Peyer's patch (tissue), 4 donors: Measurements from ENCODE around the gene ARHGEF7.

Experiments
- POLR2A ChIP-seq, 2 donors: fragments of 450-650 bp; IDR thresholded peaks; one replicate each; pipeline ENCODE4 v1.5.1; 2017; ENCODE audit warnings: antibody characterized with exemption in 2 of 2, mild to moderate bottlenecking in 2 of 2, moderate library complexity in 2 of 2
- TF ChIP-seq, protein P1 (sequence below), 6 experiments: fragments of 450-650 bp in 4 of 6; fragments of 200-600 bp in 2 of 6; sonication (generic) in 1 of 6; IDR thresholded peaks; one replicate each; pipeline ENCODE4 v1.5.1; 2017 to 2019; ENCODE audit warnings: antibody characterized with exemption in 6 of 6, mild to moderate bottlenecking in 3 of 6, moderate library complexity in 1 of 6

DNA sequence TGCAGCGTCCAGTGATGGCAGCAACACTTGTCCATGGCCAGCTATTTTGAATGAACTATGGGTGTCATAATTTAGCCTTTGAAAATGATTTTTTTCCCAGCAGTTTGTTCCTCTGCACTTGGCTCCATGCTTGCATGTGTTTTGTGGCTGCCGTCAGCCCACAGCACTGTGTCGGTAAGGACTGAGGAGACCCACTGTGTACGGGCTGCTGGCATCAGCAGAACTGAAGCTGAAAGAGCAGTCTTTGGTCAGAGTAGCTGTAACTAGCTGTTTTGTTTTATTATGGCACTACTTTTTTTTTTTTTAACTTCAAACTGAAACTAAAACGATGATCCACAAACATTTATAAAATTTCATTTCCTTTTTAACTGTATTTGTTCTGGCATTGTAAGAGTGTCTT, 155.0 kb downstream of the ARHGEF7 start:
- no peak for TF ChIP-seq POLR2A (IDR thresholded peaks at IDR 0.05)
- TF ChIP-seq, protein P1, sequence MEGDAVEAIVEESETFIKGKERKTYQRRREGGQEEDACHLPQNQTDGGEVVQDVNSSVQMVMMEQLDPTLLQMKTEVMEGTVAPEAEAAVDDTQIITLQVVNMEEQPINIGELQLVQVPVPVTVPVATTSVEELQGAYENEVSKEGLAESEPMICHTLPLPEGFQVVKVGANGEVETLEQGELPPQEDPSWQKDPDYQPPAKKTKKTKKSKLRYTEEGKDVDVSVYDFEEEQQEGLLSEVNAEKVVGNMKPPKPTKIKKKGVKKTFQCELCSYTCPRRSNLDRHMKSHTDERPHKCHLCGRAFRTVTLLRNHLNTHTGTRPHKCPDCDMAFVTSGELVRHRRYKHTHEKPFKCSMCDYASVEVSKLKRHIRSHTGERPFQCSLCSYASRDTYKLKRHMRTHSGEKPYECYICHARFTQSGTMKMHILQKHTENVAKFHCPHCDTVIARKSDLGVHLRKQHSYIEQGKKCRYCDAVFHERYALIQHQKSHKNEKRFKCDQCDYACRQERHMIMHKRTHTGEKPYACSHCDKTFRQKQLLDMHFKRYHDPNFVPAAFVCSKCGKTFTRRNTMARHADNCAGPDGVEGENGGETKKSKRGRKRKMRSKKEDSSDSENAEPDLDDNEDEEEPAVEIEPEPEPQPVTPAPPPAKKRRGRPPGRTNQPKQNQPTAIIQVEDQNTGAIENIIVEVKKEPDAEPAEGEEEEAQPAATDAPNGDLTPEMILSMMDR (IDR thresholded peaks at IDR 0.05), result no peak
